Measurements from ENCODE around the gene BUB3. TPM values are rescaled to one million over a fixed set of nuclear protein-coding genes. Genes with fewer than 3 reads are reported as not detected.

Gene BUB3
- total RNA-seq, 1 experiment from 2014 or later: 113 TPM

GRCh38 chr10:123146894-123147634 lies 7.1 kb upstream of the BUB3 start:
- CTCF ChIA-PET: no interaction called here
- no peak for TF ChIP-seq CTCF (IDR thresholded peaks at IDR 0.05; ENCODE audit: unreplicated experiment)
- H3K27me3 Mint-ChIP-seq (ENCODE audit: unreplicated experiment): peaks cover 57% of the 10 kb centered on the region
- no peaks in the 10 kb centered on the region for H3K9me3 Mint-ChIP-seq (ENCODE audit: low read depth, unreplicated experiment)
- H3K4me3 Mint-ChIP-seq (ENCODE audit: low read depth, unreplicated experiment): no peak overlapping the region
- DNase-seq: no peak
- intact Hi-C loops (cut with micrococcal nuclease; ENCODE audit: unreplicated experiment): no loop called here
- H3K36me3 Mint-ChIP-seq (ENCODE audit: insufficient read depth, unreplicated experiment): no peaks in the 10 kb centered on the region
- no peak overlapping the region for H3K27ac Mint-ChIP-seq (ENCODE audit: unreplicated experiment)
- no peaks in the 10 kb centered on the region for H3K4me1 Mint-ChIP-seq (ENCODE audit: low read depth, unreplicated experiment)
- no TSS peak for BruUV-seq (replicated peaks)

GRCh38 chr10:123147635-123148413 lies 6.4 kb upstream of the BUB3 start, which contains the start of gene HMX2:
TSS of gene HMX2 (plus strand) at chr10:123148136. CDS start at chr10:123148379, 243 bp downstream.
- intact Hi-C loops (cut with micrococcal nuclease; ENCODE audit: unreplicated experiment): no loop called here

GRCh38 chr10:123148414-123149161 lies 5.6 kb upstream of the BUB3 start:
- H3K27me3 Mint-ChIP-seq (ENCODE audit: unreplicated experiment): peaks cover 42% of the 10 kb centered on the region
- H3K27ac Mint-ChIP-seq (ENCODE audit: unreplicated experiment): no peak overlapping the region
- peak overlapping the region; percentile 40 for H3K4me3 Mint-ChIP-seq (ENCODE audit: low read depth, unreplicated experiment)
- no TSS peak for BruUV-seq (replicated peaks)
- CTCF ChIA-PET: interaction anchor here (0.6 kb wide), 1 partner anchor 107 kb away, joined by 3 read pairs; no protein-coding TSS in a partner anchor
- DNase-seq: no peak
- H3K9me3 Mint-ChIP-seq (ENCODE audit: low read depth, unreplicated experiment): no peaks in the 10 kb centered on the region
- TF ChIP-seq CTCF (IDR thresholded peaks at IDR 0.05; ENCODE audit: unreplicated experiment): no peak
- intact Hi-C loops (cut with micrococcal nuclease; ENCODE audit: unreplicated experiment): no loop called here
- H3K4me1 Mint-ChIP-seq (ENCODE audit: low read depth, unreplicated experiment): no peaks in the 10 kb centered on the region
- H3K36me3 Mint-ChIP-seq (ENCODE audit: insufficient read depth, unreplicated experiment): no peaks in the 10 kb centered on the region

More at GRCh38 chr10:123147635-123148413, 6.4 kb upstream of the BUB3 start, which contains the start of gene HMX2:
- no peaks in the 10 kb centered on the region for H3K4me1 Mint-ChIP-seq (ENCODE audit: low read depth, unreplicated experiment)
- H3K4me3 Mint-ChIP-seq (ENCODE audit: low read depth, unreplicated experiment): peak within 1 kb of the TSS; percentile 40
- CTCF ChIA-PET: no interaction called here
- DNase-seq: no peak
- H3K36me3 Mint-ChIP-seq (ENCODE audit: insufficient read depth, unreplicated experiment): no peaks in the 10 kb centered on the region
- TF ChIP-seq CTCF (IDR thresholded peaks at IDR 0.05; ENCODE audit: unreplicated experiment): no peak
- H3K27ac Mint-ChIP-seq (ENCODE audit: unreplicated experiment): no peak within 1 kb of the TSS
- BruUV-seq (replicated peaks): no TSS peak
- peaks cover 49% of the 10 kb centered on the region for H3K27me3 Mint-ChIP-seq (ENCODE audit: unreplicated experiment)
- no peaks in the 10 kb centered on the region for H3K9me3 Mint-ChIP-seq (ENCODE audit: low read depth, unreplicated experiment)

- no peak for DNase-seq
- BruUV-seq (replicated peaks): no TSS peak
- CTCF ChIA-PET: interaction anchor here (0.6 kb wide), 1 partner anchor 108 kb away, joined by 3 read pairs; no protein-coding TSS in a partner anchor
- Mint-ChIP-seq H3K27ac (ENCODE audit: unreplicated experiment) (no peak overlapping the region), H3K9me3 (ENCODE audit: low read depth, unreplicated experiment) (no peaks in the 10 kb centered on the region), H3K36me3 (ENCODE audit: insufficient read depth, unreplicated experiment) (peaks cover 5% of the 10 kb centered on the region), H3K4me3 (ENCODE audit: low read depth, unreplicated experiment) (peak overlapping the region; percentile 40), H3K4me1 (ENCODE audit: low read depth, unreplicated experiment) (no peaks in the 10 kb centered on the region), H3K27me3 (ENCODE audit: unreplicated experiment) (peaks cover 38% of the 10 kb centered on the region)
- no peak for TF ChIP-seq CTCF (IDR thresholded peaks at IDR 0.05; ENCODE audit: unreplicated experiment)
- intact Hi-C loops (cut with micrococcal nuclease; ENCODE audit: unreplicated experiment): no loop called here
Measured at GRCh38 chr10:123149162-123149567, 5.0 kb upstream of the BUB3 start.

Measured in Calu3 (cell line).